ENCODE data around the gene SBF2.

- TF ChIP-seq GATA3 (IDR thresholded peaks at IDR 0.05; ENCODE audit: low read depth, low read length) (no peak), GATA2 (IDR thresholded peaks at IDR 0.05; ENCODE audit: low read depth, low read length) (no peak)
Observed at GRCh38 chr11:9825895-9826294, 468.1 kb downstream of the SBF2 start.

Data from SH-SY5Y (cell line).